Left kidney (tissue), 2 donors: ENCODE measurements around the gene TENM4. TPM values are rescaled to one million over a fixed set of nuclear protein-coding genes. Genes with fewer than 3 reads are reported as not detected.

ENCODE experiments used
- DNase-seq: peaks from one replicate; pipeline ENCODE4 v3.0.0-alpha.2; 2013
- polyA plus RNA-seq: library from polyadenylated mRNA; unstranded; fragments of 120-200 nt; gene quantifications from one replicate; pipeline ENCODE4 v1.2.1, GENCODE V29; 2013; ENCODE audit not compliant: insufficient read length

TENM4 gene
- polyA plus RNA-seq, 1 donor: 24.5 TPM

- DNase-seq: no peak
Measured at GRCh38 chr11:78657441-78657840, 783.4 kb downstream of the TENM4 start.

DNA sequence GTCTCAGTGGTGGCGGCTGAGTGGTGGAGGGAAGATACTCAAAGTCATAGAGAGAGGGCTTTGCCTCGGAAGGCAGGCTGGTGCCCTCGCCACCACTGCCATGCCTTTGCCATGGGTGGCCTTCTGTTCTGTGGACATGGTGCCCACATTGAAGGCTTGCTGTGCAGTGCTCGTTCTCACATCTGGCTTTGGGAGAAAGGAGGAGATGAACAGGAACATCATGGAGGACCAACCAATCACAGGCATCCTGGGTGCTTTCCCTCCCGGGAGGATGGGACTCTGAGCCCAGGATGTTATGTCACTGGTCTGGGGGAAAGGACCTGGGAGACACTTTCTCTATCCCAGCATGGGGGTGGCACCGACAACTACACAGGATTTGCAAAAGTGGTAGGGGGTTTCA is 783.8 kb downstream of the TENM4 start:
- DNase-seq: no peak

DNA sequence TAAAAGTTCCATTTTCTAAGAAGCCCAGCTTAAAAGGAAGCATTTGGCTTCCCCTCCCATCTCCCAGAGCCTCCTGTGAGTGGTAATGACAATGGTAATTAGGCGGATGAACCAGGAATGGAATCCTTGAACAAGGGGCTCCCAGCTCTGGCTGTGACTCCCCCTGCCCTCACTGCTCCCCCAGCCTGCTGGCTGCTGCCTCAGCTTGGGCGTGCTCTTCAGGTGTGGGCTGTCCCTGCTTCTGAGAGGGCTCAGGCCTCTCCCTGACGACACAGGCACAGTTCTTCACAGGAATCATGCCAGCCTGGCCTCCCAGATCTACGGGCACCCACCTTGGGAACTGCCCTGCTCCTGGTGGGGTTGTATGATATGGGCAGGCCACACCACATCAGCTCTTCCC is 784.5 kb downstream of the TENM4 start:
- no peak for DNase-seq

GRCh38 chr11:78655561-78655960 is 785.3 kb downstream of the TENM4 start:
- DNase-seq: no peak

- DNase-seq: no peak
Measured at GRCh38 chr11:78654866-78655265, 786.0 kb downstream of the TENM4 start.

DNA sequence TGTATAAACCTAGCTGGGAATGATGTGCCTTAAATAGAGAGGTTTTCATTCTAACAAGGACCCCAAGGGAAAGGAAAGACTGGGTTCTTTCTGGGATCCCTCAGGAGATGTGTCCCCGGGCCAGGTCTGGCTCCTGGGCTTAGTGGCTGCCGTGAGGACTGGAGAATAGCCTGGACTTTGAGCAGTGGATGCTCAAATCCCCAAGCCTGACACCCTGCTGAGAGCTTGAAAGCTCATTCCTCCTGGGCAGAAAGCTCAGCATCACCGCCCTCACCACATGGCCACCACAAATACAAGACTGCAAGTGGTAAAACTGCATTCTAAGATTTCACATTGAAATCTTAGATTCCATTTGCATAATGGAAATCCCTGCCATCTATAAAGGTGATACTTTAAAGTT is 786.8 kb downstream of the TENM4 start:
- DNase-seq: no peak

DNA sequence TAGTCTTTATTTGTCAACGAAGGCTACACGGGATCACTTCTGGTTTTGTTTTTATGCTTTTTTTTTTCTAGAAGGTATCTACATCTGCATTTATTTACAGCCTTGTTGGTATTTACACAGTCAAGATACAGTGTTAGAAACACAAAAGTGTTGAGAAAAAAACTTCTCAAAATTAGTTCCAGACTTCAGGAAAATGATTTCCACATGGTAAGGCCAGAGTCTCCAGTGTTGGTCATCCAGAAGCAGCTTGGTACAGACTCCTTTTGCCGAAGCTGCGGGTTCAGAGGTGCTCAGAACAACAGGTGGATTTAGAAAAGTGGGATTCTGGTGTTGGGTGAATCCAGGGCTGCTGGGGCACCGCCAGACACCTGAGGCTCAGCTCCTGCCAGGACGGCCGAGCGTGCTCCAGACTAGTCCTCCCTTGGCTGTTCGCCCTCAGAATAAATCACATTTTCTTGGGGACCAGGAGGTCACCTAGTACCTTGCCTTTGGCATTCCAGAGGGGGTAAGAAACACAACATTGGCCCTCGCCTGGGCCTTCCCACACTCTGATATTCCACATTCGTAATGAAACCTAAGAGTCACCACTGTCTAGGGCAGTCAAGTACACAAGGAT is 787.4 kb downstream of the TENM4 start:
- no peak for DNase-seq

DNA sequence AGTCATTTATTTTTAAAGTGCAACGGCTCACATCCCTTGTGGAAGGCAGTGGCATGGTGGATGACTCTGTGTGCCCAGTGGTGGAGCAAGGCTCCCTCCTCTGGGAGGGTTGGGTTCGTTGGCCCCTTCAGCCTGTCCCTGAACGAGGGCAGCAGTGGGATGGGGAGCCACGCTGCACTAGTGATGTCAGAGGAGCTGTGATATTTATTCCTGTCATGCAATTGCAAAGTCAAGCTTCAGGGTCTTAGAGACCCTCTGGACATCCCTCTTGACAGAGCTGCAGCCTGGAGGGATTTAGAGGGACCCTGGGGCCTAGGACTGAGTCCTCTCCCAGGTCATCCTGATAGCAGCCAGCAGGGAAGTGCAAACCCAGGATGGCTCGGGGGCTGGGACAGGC is 788.0 kb downstream of the TENM4 start:
- DNase-seq: no peak

DNA sequence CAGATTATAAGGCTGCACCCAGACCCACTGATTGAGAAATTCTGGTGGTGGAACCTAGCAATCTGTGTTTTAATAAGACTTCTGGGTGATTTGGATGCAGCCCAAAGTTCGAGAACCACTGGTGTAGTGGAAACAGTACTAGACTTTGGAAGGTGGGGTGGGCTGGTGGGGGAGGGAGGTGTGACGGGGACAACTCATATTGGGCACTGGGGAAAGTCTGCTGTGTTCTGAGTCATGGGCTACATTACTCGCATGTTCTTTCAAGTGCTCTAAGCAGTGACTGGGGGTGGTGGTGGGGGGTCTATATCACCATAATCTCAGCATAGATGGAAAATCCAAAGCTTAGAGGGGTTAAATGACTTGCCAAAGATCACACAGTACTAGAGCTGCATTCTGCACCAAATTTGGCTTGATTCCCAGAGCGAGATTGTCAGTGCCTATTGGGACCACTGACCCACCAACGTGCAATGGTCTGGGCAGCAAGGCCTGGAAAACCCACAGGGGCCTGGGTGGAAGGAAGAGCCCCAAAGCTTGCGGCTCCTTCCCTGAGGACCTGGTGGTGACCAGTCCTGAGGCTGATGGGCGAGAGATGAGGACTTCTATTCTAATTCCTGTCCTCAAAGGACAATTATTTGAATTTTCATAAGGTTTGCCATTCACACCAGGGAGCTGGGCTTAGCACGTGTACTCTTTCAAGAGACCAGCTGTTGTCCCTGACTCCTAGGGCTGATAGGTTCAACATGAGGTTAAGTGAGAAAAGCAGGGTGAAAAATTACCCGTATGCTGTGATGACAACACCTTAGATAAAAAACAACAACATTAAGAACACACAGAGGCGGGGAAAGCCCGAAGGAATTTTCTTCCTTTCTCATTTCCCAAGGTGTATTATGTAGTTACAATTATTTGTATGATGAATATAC is 788.6 kb downstream of the TENM4 start:
- DNase-seq: no peak

- no peak for DNase-seq
Measured at GRCh38 chr11:78651136-78651775, 789.6 kb downstream of the TENM4 start.

DNA sequence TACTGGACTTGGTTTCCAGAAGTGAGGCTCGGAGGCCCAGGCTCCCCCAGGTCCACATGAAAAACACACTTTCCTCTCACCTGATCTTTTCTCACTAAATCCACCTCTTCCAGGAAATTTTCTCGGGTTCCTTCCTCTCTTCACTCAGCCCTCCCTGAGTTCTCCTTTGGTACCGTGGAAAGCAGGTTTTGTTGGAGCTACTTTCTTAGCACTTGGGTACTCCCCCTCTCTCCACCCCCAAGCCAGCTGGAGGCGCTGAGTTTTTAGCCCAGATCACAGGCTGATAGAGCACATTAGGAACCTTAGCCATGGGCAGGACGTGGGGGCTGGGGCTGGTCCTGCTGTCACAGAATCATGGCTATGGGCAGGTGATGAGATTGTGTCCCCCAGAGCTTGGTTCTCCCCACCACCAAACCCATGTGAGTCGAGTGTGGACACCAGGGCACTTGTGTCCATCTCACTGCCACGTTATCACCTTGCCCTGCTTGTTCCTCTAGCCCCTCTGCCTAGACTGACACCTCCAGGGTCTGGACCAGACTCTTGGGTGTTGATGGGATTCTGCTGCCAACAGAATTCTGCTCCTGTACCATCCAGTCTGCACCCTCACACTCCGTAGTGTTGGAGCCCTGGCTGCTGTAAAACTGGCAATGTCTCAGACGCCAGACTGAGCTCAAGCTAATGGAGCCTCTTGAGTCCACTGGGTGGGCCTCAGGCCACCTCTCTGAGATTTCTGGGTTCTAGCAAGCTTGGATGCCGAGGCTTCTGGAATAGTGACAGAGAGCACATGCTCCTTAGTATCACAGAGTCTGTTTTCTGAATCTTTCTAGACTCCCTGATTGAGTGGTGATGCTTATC is 791.2 kb downstream of the TENM4 start:
- no peak for DNase-seq

- DNase-seq: no peak
Measured at GRCh38 chr11:78647986-78648875, 792.6 kb downstream of the TENM4 start.

DNA sequence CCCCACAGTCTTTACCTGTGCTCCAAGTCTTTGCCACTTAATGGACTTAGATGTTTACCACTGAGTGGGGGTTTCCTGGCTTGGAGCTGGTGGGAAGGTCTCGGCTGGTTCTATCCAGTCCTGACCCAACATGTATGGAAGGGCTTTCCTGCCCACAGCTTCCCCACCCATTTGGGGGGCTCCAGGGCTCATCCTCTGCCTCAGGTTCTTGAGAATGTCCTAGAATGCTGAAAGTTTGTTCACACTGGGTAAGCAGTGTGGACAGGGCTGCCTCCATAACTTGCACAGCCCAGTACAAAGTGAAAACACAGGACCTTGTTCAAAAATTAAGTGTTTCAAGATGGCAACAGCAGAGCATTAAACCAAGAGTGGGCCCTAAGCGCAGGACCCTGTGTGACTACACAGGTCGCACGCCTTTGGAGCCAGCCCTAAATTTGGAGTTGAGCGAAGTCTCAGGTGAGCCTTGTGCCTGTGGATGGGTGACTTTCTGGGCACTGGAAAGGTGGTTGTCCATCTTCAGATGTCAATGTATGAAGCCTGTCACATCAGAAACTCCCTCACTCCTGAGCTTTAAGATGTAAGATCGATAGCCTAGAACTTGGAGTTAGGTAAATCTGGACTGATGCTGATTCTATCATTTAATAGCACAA is 793.4 kb downstream of the TENM4 start:
- DNase-seq: no peak

DNA sequence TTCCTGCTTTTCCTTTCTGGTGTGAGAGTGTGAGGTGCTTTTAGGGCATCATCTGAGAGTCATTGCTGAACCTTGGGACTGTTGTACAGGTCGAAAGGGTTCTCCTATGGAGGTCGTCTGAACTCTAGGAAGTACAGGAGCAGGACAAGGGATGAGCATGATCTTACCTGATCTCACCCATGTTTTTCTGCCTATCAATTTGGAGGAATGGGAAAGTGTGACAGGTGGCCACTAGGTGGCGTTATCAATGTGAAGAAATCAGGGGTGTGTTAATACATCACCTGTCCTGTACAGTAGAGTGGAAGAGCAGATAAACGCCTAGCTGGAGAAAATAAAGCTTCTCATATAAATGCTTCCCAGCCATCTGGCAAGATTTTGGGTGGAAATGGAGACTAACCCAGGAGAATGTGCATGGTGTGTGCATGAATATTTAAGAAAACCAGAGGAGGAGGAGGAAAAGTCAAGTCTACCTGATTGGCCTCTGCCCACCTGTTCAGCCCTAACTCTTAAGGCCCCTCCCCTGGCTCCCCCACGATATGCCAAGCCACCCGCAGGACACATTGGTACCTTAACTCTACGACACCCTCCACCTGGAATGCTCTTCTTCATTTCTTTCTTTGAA is 794.2 kb downstream of the TENM4 start:
- peak; percentile 63 for DNase-seq

DNA sequence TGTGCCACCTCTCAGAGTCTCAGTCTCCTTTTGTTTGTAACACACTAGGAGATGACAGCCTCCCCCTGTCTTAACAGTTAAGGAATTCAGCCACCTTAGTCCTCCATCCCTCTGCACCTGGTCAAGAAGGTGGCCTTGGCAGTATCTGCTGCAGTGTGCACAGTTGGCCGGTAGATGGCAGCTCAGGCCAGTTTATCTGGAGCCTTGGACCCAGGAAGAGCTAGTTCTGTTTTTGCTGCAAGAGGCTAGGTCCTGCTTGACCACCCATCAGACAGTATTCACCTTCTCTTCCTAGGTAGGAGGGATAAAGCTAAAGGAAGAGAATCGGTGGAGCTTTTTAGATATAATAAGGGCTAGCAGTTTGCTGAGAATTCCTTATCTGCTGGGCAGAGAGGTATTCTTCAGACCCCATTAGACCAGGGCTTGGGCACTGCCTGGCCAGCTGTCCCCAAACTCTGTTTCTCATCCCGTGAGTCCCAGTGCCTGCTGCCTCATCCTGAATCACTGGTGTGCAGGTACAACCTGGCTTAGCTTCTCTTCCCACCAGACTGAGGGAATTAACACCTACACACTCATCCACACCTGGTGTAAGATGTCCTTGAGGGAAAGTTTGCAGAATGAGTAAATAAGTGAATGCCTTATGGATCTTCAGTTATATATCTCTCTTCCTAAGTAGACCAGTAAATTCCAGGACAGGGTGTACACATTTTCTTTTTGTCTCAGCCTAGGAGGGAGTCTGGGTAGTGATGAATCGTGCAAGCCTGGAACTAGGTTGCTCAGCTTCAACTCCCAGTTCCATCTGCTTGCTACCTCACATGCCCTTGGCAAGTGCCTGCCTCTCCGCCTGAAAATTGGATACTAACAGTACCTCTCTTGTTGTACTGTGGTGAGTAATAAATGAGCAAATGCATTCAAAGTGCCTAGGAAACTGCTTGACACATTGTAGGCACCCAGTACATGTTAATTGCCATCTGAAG is 795.3 kb downstream of the TENM4 start:
- DNase-seq: peak; percentile 74

GRCh38 chr11:78643676-78644056 is 797.2 kb downstream of the TENM4 start:
- no peak for DNase-seq

DNA sequence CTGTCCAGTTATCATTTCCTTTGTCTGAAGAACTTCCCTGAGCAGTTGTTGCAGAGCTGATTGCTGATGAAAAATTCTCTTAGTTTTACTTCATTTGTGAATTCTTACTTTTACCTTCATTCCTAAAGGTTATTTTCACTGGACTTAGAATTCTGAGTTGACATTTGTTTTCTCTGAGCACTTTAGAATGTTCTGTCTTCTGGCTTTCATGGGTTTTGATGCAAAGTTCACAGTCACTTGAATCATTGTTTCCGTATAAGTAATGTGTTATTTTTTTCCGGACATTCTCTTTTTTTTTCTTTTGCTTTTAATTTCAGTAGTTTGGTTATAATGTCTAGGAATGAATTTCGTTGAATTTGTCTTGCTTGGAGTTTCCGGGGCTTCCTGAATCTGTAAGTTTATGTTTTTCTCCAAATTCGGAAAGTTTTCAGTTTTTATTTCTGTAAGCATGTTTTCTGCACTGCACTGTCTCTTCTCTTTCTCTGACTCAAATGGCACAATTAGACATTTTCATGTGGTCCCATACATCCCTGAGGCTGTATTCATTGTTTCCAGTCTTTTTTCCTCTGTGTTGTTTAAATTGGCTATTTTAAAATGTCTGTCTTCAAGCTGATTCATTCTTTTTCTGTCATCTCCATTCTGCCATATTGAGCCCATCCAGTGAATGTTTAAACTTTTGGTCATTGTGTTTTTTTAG is 797.7 kb downstream of the TENM4 start:
- DNase-seq: no peak

GRCh38 chr11:78641541-78641940 is 799.3 kb downstream of the TENM4 start:
- DNase-seq: no peak
